Left ventricle myocardium inferior (tissue), 1 donor: ENCODE measurements around the gene PMEPA1. TPM values are rescaled to one million over a fixed set of nuclear protein-coding genes. Genes with fewer than 3 reads are reported as not detected.

Experiments used
- DNase-seq: peaks from one replicate; pipeline ENCODE4 v3.0.0-alpha.2; 2020
- H3K27ac ChIP-seq: fragments of 200-600 bp; replicated peaks from 2 replicates; pipeline ENCODE4 v1.8.0; 2021
- H3K27me3 ChIP-seq: fragments of 200-600 bp; 2 replicates; pipeline ENCODE4 v1.8.0; 2021; ENCODE audit warnings: low read depth
- H3K36me3 ChIP-seq: fragments of 200-600 bp; 2 replicates; pipeline ENCODE4 v1.8.0; 2021
- H3K4me1 ChIP-seq: fragments of 200-600 bp; 2 replicates; pipeline ENCODE4 v1.8.0; 2021
- H3K4me3 ChIP-seq: fragments of 200-600 bp; 2 replicates; pipeline ENCODE4 v1.8.0; 2021; ENCODE audit warnings: mild to moderate bottlenecking, moderate library complexity
- H3K9me3 ChIP-seq: fragments of 200-600 bp; replicated peaks from 2 replicates; pipeline ENCODE4 v1.8.0; 2021
- intact Hi-C: fragments of 100-400 bp; cut with micrococcal nuclease; formaldehyde crosslinking; loops from one replicate; pipeline ENCODE4 v1.11.0; 2022
- total RNA-seq: library from RNA; stranded (reverse); fragmentation: NEBNext Ultra II Directional; extraction: Animal tissue kit (Norgen Biotek cat#: 25700); gene quantifications from one replicate; pipeline ENCODE4 v1.2.1, GENCODE V29; 2021
- TF ChIP-seq, protein P1 (sequence below): fragments of 200-600 bp; IDR thresholded peaks from 2 replicates; pipeline ENCODE4 v1.8.0; 2021; ENCODE audit warnings: antibody characterized with exemption, mild to moderate bottlenecking, borderline replicate concordance
- donor health status: DM: no; HTN: yes; CAD: no; lungs with severe emphysema.

PMEPA1 gene
- total RNA-seq, 1 donor from 2014 or later, result 36.4 TPM

DNA sequence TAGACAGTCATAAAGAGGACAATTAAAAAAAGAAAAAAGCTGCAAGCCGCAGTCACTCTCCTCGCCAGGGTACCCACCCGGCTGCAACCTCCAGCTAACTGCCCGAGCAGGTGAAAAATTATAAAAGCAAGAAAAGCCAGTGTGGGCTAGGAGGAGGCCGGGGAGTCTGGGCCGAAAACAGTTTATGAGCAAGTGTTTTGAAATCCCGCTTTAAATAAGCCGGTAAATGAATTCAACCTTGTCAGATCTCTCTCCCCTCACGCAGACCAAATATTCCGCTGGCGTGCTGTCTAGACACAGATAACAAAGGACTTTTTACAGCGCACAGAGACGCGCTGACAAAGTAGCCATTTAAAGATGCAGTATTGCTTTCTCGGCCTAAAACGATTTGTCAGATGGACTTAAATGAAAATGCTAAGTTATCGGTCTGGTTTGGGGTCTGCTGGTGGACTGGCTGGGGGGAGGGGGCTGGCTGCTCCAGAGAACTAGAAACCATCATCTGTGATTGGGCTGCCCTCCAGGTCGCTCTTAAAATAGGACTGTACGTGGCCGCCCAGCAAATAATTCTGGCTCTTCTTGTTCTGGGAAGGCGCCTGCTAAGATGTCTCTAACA is 24.6 kb downstream of the PMEPA1 start:
- Histone ChIP-seq H3K36me3 (no peaks in the 10 kb centered on the region), H3K4me3 (peak overlapping the region; percentile 48), H3K27ac (peak overlapping the region; percentile 69), H3K27me3 (no peaks in the 10 kb centered on the region), H3K9me3 (no peaks in the 10 kb centered on the region), H3K4me1 (peaks cover 87% of the 10 kb centered on the region)
- TF ChIP-seq, protein P1, sequence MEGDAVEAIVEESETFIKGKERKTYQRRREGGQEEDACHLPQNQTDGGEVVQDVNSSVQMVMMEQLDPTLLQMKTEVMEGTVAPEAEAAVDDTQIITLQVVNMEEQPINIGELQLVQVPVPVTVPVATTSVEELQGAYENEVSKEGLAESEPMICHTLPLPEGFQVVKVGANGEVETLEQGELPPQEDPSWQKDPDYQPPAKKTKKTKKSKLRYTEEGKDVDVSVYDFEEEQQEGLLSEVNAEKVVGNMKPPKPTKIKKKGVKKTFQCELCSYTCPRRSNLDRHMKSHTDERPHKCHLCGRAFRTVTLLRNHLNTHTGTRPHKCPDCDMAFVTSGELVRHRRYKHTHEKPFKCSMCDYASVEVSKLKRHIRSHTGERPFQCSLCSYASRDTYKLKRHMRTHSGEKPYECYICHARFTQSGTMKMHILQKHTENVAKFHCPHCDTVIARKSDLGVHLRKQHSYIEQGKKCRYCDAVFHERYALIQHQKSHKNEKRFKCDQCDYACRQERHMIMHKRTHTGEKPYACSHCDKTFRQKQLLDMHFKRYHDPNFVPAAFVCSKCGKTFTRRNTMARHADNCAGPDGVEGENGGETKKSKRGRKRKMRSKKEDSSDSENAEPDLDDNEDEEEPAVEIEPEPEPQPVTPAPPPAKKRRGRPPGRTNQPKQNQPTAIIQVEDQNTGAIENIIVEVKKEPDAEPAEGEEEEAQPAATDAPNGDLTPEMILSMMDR, result no peak
- intact Hi-C loops, result no loop called here
- DNase-seq, result peak; percentile 43

DNA sequence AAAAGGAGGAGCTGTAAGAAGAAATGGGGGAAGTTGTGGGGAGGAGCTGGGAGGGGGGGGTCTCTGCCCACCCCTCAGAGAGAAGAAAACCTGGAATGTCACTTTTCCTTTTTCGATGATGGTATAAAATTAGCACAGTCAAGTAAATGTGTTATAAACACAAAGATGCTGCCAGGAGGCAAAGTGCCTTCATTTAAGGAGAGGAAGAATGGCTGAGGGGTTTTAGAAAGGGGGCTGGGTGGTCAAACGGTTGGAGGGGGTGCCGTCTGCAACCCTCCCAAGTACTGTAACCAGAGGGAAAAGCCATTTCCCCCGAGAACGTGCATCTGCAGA is 25.0 kb downstream of the PMEPA1 start:
- Histone ChIP-seq H3K4me1 (peaks cover 87% of the 10 kb centered on the region), H3K9me3 (no peaks in the 10 kb centered on the region), H3K27me3 (no peaks in the 10 kb centered on the region), H3K27ac (peak overlapping the region; percentile 69), H3K4me3 (peak overlapping the region; percentile 48), H3K36me3 (no peaks in the 10 kb centered on the region)
- DNase-seq, result no peak
- intact Hi-C loops, result no loop called here
- TF ChIP-seq, protein P1, result no peak

DNA sequence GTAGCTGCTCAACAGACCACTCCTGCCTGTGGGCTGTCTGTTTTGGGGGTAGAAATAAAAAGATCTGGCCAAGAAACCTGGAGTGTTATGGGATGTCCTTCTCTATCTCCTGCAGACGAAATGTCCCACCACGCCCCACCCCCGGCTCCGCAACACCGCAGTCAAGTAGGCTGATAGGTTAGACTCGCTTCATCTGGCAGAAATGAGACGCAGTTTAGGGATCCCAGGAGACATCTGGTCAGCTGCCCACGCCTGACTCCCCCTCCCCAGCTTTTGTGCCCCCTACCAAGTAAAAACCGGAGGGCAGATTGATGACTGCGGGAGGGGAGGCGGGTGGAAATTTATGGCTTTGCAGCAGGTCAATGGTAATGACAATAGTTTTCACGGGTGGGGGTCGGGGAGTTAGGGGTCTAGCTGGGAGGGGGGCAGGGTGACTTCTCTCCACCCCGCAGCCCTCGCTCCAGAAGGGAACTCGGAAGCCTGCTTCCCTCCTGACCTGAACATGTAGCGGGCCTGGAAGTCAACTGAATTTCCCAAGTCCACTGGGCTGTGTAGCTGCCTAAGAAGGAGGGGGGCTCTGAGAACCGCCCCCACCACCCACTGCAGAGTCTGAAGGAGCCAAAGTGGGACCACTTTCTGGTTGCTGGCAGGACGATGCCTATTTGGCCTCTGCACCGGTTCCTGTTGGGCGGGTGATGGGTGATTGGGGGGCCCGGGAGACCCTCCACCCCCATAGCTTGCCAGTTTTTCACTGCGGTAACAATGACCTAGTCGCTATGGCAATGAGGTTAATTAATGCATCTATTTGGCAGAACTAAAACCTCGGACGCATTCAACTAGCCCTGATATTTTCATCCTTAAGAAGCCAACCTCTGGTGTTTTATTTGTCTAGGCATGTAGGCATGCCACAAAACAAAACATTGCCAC is 25.7 kb downstream of the PMEPA1 start:
- Histone ChIP-seq H3K36me3 (no peaks in the 10 kb centered on the region), H3K4me1 (peaks cover 82% of the 10 kb centered on the region), H3K27me3 (no peaks in the 10 kb centered on the region), H3K4me3 (no peak overlapping the region), H3K9me3 (no peaks in the 10 kb centered on the region), H3K27ac (peak overlapping the region; percentile 69)
- intact Hi-C loops, result no loop called here
- DNase-seq, result no peak
- TF ChIP-seq, protein P1, result no peak

DNA sequence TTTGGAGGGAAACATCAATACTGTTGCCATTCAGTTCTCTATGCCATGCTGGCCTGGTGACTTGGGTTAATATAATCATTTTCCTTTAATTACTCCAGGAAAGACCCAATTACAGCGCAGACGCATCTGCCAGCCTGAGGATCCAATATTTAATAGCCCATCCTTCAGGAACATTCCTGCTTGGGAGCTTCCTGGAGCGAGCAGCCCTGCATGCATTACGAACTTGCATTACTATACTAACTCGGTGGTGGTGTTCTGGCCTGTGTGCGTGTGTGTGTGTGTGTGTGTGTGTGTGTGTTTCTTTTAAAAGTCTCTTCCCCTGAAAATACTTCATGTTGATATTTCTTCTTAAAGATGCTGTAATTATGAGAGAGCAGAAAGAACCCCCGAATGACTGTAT is 26.5 kb downstream of the PMEPA1 start:
- no peaks in the 10 kb centered on the region for H3K9me3 ChIP-seq
- H3K27ac ChIP-seq, result peak overlapping the region; percentile 50
- H3K4me3 ChIP-seq, result no peak overlapping the region
- no peaks in the 10 kb centered on the region for H3K36me3 ChIP-seq
- intact Hi-C loops, result no loop called here
- H3K27me3 ChIP-seq, result no peaks in the 10 kb centered on the region
- DNase-seq, result no peak
- TF ChIP-seq, protein P1, result no peak
- peaks cover 78% of the 10 kb centered on the region for H3K4me1 ChIP-seq

DNA sequence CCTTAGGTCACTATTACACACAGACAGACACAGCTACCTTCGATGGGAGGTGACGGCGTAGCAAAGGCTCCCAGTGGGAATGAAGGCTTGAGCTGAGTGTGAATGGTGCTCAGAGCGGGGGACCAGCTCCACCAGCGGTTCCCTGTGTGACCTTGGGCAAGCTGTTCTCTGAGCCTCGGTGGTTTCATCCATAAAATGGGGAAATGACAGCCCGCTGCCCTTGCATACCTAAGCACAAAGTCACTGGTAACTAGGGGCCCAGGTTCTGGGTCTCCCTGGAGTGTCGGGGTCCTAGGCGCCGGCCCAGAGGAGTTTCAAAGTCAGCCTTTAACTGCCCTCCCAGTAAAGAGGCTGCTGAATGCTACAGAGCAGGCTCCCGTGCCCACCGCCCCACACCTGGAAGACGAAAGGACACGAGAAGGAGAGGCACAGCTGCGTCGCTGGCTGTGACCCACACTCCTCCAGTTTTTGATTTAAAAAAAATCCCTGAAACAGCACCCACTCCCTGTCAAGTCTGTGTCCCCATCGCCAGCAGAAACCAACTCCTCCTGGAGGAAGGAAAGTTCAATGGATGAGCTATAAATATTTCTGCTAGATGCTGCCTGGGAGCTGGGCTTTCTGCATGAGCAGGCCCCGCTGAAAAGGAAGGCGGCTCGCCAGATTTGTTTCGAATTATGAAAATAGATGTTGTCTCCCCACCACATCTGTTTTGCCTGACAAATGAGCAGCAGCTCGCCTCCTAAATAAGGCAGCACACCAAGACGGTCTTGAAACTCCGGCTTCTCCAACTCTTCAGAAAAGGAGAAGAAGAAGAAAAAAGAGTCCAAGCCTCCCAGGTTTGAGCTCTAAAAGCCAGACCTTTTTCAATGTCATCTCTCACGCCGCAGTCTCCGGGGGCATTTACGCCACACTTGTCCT is 27.4 kb downstream of the PMEPA1 start:
- H3K36me3 ChIP-seq, result no peaks in the 10 kb centered on the region
- intact Hi-C loops, result no loop called here
- H3K4me3 ChIP-seq, result no peak overlapping the region
- peak overlapping the region; percentile 50 for H3K27ac ChIP-seq
- TF ChIP-seq, protein P1, result no peak
- no peaks in the 10 kb centered on the region for H3K9me3 ChIP-seq
- DNase-seq, result no peak
- H3K4me1 ChIP-seq, result peaks cover 78% of the 10 kb centered on the region
- no peaks in the 10 kb centered on the region for H3K27me3 ChIP-seq
